GM19452 (cell line): Measurements from ENCODE around the gene C8A.

Source experiments
- ATAC-seq: cut with Tn5 transposase; IDR thresholded peaks from one replicate; pipeline ENCODE4 v1.9.1; 2021; ENCODE audit not compliant: unreplicated experiment

C8A gene

GRCh38 chr1:56854521-56855099, at the start of gene C8A:
C8A (plus strand) TSS chr1:56854797; CDS start chr1:56854902, 105 bp downstream.
- no peak for ATAC-seq

- no peak for ATAC-seq
These were observed 47.8 kb upstream of the C8A start for GRCh38 chr1:56806804-56807203.

- no peak for ATAC-seq
These were observed 46.2 kb upstream of the C8A start for GRCh38 chr1:56808410-56808809.

- ATAC-seq: no peak
These were observed 43.3 kb upstream of the C8A start for GRCh38 chr1:56811331-56811730.

- ATAC-seq: no peak
These were observed 40.4 kb upstream of the C8A start for GRCh38 chr1:56814205-56814604.

GRCh38 chr1:56816264-56816663, 38.3 kb upstream of the C8A start:
- ATAC-seq: no peak

- ATAC-seq: peak; percentile 62
These were observed 37.7 kb upstream of the C8A start for GRCh38 chr1:56816909-56817308.

GRCh38 chr1:56817716-56818463, 36.7 kb upstream of the C8A start:
- no peak for ATAC-seq

GRCh38 chr1:56819387-56819899, 35.2 kb upstream of the C8A start, which contains the start of gene FYB2:
FYB2 (minus strand) TSS chr1:56819404; CDS start chr1:56819290, 114 bp downstream.
- ATAC-seq: no peak

GRCh38 chr1:56820755-56821461, 33.7 kb upstream of the C8A start:
- peak; percentile 65 for ATAC-seq

GRCh38 chr1:56821462-56821797, 33.2 kb upstream of the C8A start:
- no peak for ATAC-seq

- ATAC-seq: no peak
These were observed 30.3 kb upstream of the C8A start for GRCh38 chr1:56824271-56824670.

GRCh38 chr1:56824938-56825337, 29.7 kb upstream of the C8A start:
- ATAC-seq: no peak

GRCh38 chr1:56825436-56825835, 29.2 kb upstream of the C8A start:
- ATAC-seq: no peak

- no peak for ATAC-seq
These were observed 26.9 kb upstream of the C8A start for GRCh38 chr1:56827711-56828110.

- no peak for ATAC-seq
These were observed 24.5 kb upstream of the C8A start for GRCh38 chr1:56830052-56830451.

- ATAC-seq: peak; percentile 86
These were observed 22.5 kb upstream of the C8A start for GRCh38 chr1:56831871-56832693.

GRCh38 chr1:56833088-56833487, 21.5 kb upstream of the C8A start:
- no peak for ATAC-seq

GRCh38 chr1:56834137-56834900, 20.3 kb upstream of the C8A start:
- ATAC-seq: no peak

GRCh38 chr1:56835657-56836056, 18.9 kb upstream of the C8A start:
- no peak for ATAC-seq
